ENCODE measurements around the gene ADAM22.

GRCh38 chr7:88091988-88092675, 158.1 kb downstream of the ADAM22 start:
- TF ChIP-seq RFX5 (IDR thresholded peaks at IDR 0.05; ENCODE audit: low read length): no peak
- no peak for TF ChIP-seq REST (IDR thresholded peaks at IDR 0.05; ENCODE audit: low read depth, low read length)
- TF ChIP-seq GABPA (IDR thresholded peaks at IDR 0.05; ENCODE audit: low read depth): no peak
- TF ChIP-seq SIN3A (IDR thresholded peaks at IDR 0.05; ENCODE audit: borderline replicate concordance, low read depth, low read length): no peak
- TF ChIP-seq NRF1 (IDR thresholded peaks at IDR 0.05; ENCODE audit: low read depth, low read length): no peak
- TF ChIP-seq POLR2AphosphoS5 (IDR thresholded peaks at IDR 0.05; ENCODE audit: low read depth, low read length): peak; percentile 53
- TF ChIP-seq MXI1 (IDR thresholded peaks at IDR 0.05; ENCODE audit: low read depth, low read length): peak; percentile 74; the same call in 1 of the 2 replicates
- TF ChIP-seq CTCF (IDR thresholded peaks at IDR 0.05): no peak
- TF ChIP-seq USF1 (IDR thresholded peaks at IDR 0.05; ENCODE audit: borderline replicate concordance, low read depth): no peak
- no peak for TF ChIP-seq ELF1 (IDR thresholded peaks at IDR 0.05)

Measured in SK-N-SH (cell line).